HG02884 (cell line): ENCODE measurements around the gene CCDC174.
A peak's percentile ranks its signal among the peaks of the same experiment; 100 is the strongest.
"Not testable (repeated sequence)": the region's sequence is repeated elsewhere in the genome, so short reads cannot be mapped to it uniquely, and the experiment has no call there.

Experiments
- ATAC-seq: cut with Tn5 transposase; IDR thresholded peaks from one replicate; pipeline ENCODE4 v1.9.1; 2021; ENCODE audit warnings: mild to moderate bottlenecking, moderate library complexity; ENCODE audit not compliant: unreplicated experiment

The CCDC174 gene

GRCh38 chr3:14651440-14652251 is at the start of gene CCDC174:
Gene CCDC174 (plus strand): TSS chr3:14651762. CDS start chr3:14651837, 75 bp downstream.
- peak; percentile 97 for ATAC-seq

- ATAC-seq: no peak
Measured at GRCh38 chr3:14602006-14602803, 49.4 kb upstream of the CCDC174 start.

DNA sequence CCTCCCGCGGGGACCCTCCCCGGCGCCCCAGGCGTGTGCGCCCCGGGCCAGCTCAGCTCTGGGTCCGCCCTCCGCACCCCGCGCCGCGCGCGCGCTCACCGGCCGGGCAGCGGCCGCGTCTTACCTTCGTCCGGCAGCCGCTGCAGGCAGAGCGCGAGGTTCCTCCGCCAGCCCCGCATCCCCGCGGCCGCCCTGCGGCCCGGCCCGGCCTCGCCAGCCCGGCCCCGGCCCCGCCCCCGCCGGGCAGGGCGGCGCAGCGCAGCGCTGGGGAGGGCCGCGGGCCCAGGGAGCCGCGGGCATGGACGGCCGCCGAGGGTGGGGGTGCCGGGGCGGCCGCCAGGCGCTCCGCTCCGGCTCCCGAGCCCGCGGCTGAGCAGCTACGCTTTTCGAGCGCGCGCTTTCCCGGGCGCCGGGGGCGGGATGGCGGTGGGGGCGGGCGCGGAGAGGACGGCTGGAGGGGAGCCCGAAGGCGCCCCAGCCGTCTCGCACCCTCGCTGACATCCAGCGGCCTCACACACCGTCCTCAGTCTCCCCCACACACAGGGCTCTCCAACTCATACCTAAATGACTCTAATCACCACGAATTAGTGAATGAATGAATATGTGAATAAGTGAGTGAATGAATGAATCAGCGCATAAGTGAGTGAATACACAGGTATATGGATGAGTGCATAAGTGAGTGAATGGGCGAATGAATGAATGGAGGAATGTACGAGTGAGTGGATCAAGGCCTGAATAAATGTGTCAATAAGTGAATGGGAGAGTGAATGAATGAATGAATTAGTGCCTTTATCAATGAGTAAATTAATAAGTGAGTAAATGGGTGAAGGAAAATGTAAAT is 48.5 kb upstream of the CCDC174 start:
- ATAC-seq: no peak

DNA sequence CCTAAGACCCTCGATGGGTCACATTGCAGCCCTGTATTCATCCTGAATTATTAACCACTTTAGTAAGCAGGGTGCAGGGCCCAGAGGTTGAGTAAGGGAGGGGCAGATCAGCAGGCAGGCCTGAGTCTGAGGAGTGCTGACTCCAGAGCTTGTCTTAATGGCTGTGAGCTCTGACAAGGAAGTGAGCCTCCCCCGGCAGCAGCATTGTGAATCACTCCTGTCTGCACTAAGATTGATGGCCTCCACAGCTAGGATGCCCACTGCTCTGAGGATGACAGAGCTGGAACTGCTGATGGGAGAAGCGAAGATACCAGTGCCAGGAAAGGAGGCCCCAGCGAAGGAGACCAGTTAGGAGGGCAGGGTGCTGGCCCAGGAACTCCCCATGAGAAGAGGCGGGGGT is 46.5 kb upstream of the CCDC174 start:
- ATAC-seq: no peak

DNA sequence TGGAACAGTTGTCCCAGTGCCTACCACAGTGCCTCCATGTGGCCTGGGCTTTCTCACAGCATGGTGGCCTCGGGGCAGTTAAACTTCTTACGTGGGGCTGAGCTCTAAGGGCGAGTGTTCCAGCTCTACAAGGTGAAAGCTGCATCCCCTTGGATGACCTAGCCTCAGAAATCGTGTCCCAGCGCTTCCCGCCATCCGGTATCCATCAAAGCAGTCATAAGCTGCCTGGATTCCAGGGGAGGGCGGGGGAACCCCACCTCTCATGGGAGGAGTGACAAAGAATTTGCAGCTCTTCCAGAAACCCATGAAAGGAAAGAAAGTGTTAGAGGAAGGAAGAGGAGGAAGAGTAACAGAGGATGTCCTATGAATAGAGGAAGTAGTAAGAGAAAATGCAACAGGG is 45.8 kb upstream of the CCDC174 start:
- ATAC-seq: no peak

GRCh38 chr3:14606669-14607339 is 44.8 kb upstream of the CCDC174 start:
- no peak for ATAC-seq

DNA sequence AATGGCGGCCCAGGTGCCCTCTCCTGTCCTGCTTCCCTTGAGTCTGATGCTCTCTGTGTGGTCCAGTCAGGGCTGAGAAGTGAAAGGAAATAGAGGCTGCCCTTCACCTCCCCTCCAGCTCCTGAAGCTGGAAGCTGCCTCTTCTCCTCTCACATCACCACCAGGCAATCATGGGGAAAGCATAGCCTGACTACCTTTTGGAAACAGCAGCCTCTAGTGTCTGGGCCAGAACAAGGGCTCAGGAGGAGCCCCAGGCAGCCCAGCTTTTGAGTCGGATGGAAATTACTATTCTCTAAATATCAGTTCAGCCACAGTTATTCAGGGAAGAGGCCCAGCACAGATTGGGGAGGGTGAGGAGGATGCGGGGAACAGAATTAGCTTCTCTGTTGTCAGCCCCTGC is 43.3 kb upstream of the CCDC174 start:
- ATAC-seq: no peak

- not testable (repeated sequence) for ATAC-seq
Measured at GRCh38 chr3:14609058-14609457, 42.5 kb upstream of the CCDC174 start.

- ATAC-seq: no peak
Measured at GRCh38 chr3:14609506-14609905, 42.1 kb upstream of the CCDC174 start.

DNA sequence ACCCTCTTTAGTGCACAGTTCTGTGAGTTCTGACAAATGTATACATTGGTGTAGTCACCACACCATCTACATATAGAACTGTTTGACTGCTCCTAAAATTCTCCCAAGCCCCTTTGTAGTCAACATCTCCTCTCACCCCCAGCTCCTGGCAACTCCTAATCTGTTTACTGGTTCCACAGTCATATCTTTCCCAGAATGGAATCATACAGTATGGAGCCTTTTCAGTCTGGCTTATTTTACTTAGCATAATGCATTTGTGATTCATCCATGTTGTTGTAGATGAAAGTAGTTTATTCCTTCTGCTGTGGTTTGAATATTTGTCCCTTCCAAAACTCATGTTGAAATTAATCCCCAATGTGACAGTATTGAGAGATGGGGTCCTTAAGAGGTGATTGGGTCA is 41.6 kb upstream of the CCDC174 start:
- no peak for ATAC-seq

- ATAC-seq: no peak
Measured at GRCh38 chr3:14614189-14614588, 37.4 kb upstream of the CCDC174 start.

GRCh38 chr3:14614862-14615261 is 36.7 kb upstream of the CCDC174 start:
- ATAC-seq: no peak

- no peak for ATAC-seq
Measured at GRCh38 chr3:14616606-14617507, 34.7 kb upstream of the CCDC174 start.

DNA sequence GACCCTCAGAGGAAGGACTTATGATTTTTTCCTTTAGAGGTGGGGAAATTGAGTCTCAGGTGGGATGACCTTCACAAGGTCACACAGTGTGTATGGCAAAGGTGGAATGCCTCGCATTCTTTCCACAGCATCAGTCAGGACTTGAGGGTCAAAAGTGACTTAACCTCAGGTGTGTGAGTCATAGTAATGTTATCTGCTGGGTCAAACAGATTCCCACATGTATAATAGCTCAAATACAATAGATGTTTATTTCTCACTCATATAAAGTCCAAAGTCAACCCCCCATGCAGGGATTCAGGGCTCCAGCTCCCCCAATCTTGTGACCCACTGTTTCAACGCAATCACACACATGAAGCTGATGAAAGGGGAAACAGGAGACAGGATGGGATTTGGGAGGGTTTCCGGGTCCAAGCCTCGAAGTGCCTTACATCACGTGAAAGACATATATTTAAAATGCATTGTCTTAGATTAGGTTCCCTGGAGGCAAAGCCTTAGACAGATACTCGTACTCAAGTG is 34.0 kb upstream of the CCDC174 start:
- no peak for ATAC-seq

- ATAC-seq: no peak
Measured at GRCh38 chr3:14619605-14620004, 32.0 kb upstream of the CCDC174 start.

- no peak for ATAC-seq
Measured at GRCh38 chr3:14620512-14620911, 31.1 kb upstream of the CCDC174 start.

- no peak for ATAC-seq
Measured at GRCh38 chr3:14621093-14621492, 30.5 kb upstream of the CCDC174 start.

GRCh38 chr3:14622368-14622767 is 29.2 kb upstream of the CCDC174 start:
- no peak for ATAC-seq

DNA sequence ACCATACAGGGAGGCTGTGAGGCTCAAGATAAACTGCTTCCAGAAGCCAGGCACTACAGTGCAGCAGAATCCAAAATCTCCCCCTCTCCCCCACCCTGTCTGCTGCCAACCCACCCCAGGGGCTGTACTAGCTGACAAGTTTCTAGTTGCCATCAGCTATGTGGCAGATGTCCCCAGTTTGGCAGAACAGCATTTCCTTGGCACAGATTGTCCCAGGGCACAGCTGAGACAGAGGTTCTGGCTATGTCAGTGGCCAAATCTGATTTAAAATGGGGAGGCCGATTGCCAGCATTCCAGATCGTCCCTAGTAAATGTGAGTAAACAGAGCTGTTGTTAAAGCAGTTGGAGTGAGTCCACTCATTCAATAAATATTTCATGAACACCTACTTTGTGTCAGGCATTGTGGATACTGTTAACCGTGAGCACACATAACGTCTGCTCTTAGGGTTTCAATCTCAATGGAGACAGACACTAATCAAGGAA is 28.0 kb upstream of the CCDC174 start:
- ATAC-seq: no peak
